PC-3 (cell line): ENCODE measurements around the gene WWC2. TPM values are rescaled to one million over a fixed set of nuclear protein-coding genes. Genes with fewer than 3 reads are reported as not detected.

ENCODE experiments used
- ATAC-seq: fragments of 200-7000 bp; cut with Tn5 transposase; 2 replicates; pipeline ENCODE4 v1.9.1; 2020; ENCODE audit warnings: mild to moderate bottlenecking, moderate library complexity
- BruUV-seq: library from RNA; stranded (reverse); fragments of 400-500 nt; replicated peaks from 2 replicates; lab custom pipeline; 2021; lab: Mats Ljungman, UMichigan
- CTCF ChIA-PET: fragments of 300-600 bp; sonication (Branson Sonifier 250); formaldehyde crosslinking; loops from one replicate; lab custom pipeline; 2022; ENCODE audit warnings: antibody characterized with exemption; lab: Charles Lee
- POLR2A ChIA-PET: fragments of 300-600 bp; sonication (Branson Sonifier 250); formaldehyde crosslinking; loops from one replicate; lab custom pipeline; 2022; ENCODE audit warnings: antibody characterized with exemption; ENCODE audit not compliant: unreplicated experiment; lab: Charles Lee
- DNase-seq: peaks from one replicate; pipeline ENCODE4 v3.0.0-alpha.2; 2015
- H2AFZ ChIP-seq: fragments of 300-600 bp; sonication (generic); 2 replicates; pipeline ENCODE4 v1.6.0; 2016; ENCODE audit warnings: antibody characterized with exemption, low read length
- H3F3A ChIP-seq: fragments of 300-600 bp; sonication (generic); one replicate; pipeline ENCODE4 v1.6.0; 2017; ENCODE audit warnings: antibody characterized with exemption, low read length, control low read depth, mild to moderate bottlenecking; ENCODE audit not compliant: unreplicated experiment
- H3K27ac ChIP-seq: fragments of 300-600 bp; sonication (generic); 2 replicates; pipeline ENCODE4 v1.5.1; 2016; ENCODE audit warnings: mild to moderate bottlenecking, low read length
- H3K27me3 ChIP-seq: fragments of 300-600 bp; sonication (generic); 2 replicates; pipeline ENCODE4 v1.6.1; 2016; ENCODE audit warnings: low read length, mixed read lengths
- H3K36me3 ChIP-seq: fragments of 300-600 bp; sonication (generic); 2 replicates; pipeline ENCODE4 v1.6.1; 2016; ENCODE audit warnings: low read depth, mixed run types, low read length, mixed read lengths
- H3K4me1 ChIP-seq: fragments of 300-600 bp; sonication (generic); 2 replicates; pipeline ENCODE4 v1.5.1; 2016; ENCODE audit warnings: low read length; ENCODE audit not compliant: insufficient read depth
- H3K4me2 ChIP-seq: fragments of 300-600 bp; sonication (generic); 2 replicates; pipeline ENCODE4 v1.6.0; 2016; ENCODE audit warnings: low read length
- H3K4me3 ChIP-seq: fragments of 300-600 bp; sonication (generic); 2 replicates; pipeline ENCODE4 v1.5.1; 2016; ENCODE audit warnings: mild to moderate bottlenecking, low read length, mixed read lengths
- H3K79me2 ChIP-seq: fragments of 300-600 bp; sonication (generic); 2 replicates; pipeline ENCODE4 v1.6.1; 2017; ENCODE audit warnings: low read length, mixed read lengths
- H3K9ac ChIP-seq: fragments of 300-600 bp; sonication (generic); 2 replicates; pipeline ENCODE4 v1.6.0; 2016; ENCODE audit warnings: mild to moderate bottlenecking, low read length
- H3K9me2 ChIP-seq: fragments of 300-600 bp; sonication (generic); replicated peaks from 2 replicates; pipeline ENCODE4 v1.6.1; 2016; ENCODE audit warnings: mixed run types, low read length, mixed read lengths
- H3K9me3 ChIP-seq: fragments of 300-600 bp; sonication (generic); 2 replicates; pipeline ENCODE4 v1.6.1; 2016; ENCODE audit warnings: low read length, mixed read lengths
- H4K20me1 ChIP-seq: fragments of 300-600 bp; sonication (generic); 2 replicates; pipeline ENCODE4 v1.6.1; 2016; ENCODE audit warnings: low read length, mixed read lengths
- EZH2 ChIP-seq: fragments of 300-600 bp; sonication (generic); IDR thresholded peaks from one replicate; pipeline ENCODE4 v1.6.1; 2017; ENCODE audit warnings: antibody characterized with exemption, mild to moderate bottlenecking, low read length; ENCODE audit not compliant: unreplicated experiment
- EZH2phosphoT487 ChIP-seq: fragments of 300-600 bp; sonication (generic); IDR thresholded peaks from 2 replicates; pipeline ENCODE4 v1.6.1; 2018; ENCODE audit warnings: mild to moderate bottlenecking, antibody characterized with exemption, low read length, borderline replicate concordance
- intact Hi-C: fragments of 100-400 bp; cut with micrococcal nuclease; formaldehyde crosslinking; loops from 2 replicates; pipeline ENCODE4 v1.9.0; 2023
- total RNA-seq: library from RNA; depleted of rRNA; stranded (reverse); fragments of >200 nt; gene quantifications from 2 replicates; pipeline ENCODE4 v1.2.3, GENCODE V29; 2014
- TF ChIP-seq, protein P1 (sequence below): fragments of 300-600 bp; sonication (generic); conservative IDR thresholded peaks from 2 replicates; pipeline ENCODE4 v1.5.1; 2017; ENCODE audit warnings: antibody characterized with exemption, low read depth, mild to moderate bottlenecking, low read length

The WWC2 gene
- total RNA-seq, 1 experiment from 2014 or later: 15.8 TPM

DNA sequence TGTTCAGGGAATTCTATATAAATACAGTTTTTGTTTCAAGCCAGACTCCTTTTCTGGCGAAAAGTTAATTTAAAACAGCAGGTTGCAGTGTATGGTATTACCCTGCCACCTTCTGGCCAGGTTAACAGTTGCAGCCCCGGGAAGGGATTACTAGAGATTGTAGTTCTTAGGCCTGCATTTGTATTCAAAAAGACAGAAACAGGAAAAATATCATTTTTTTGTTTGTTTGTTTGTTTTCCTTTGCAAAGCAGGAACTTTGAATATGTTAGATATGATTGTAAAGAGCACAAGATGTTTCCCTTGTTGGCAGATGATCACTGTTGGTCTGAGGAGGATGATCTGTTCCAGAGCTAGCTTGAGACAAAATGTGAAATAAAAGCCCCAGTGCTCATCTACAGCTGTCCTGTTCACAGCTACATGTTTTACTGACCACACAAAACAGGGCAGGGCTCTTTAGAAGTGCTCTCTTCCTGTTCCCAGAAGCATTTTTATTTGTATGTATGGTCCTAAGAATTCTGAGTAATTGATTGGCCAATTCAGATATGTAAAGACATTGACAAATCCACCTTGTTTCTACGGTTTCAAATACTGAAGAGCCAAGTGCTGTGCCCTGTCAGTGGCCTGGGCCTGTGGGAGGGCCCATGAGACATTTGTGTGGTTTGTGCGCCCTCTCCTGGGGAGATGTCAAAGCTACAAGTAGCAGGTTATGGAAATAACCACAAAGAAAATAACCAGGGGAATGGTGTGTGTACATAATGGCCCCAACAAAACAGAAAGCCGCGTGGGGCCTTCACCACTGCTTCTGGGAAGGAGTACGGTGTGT is 163.1 kb downstream of the WWC2 start:
- no peaks in the 10 kb centered on the region for H3K9me3 ChIP-seq
- DNase-seq (peak; percentile 67), ATAC-seq (peak; percentile 73)
- H3K36me3 ChIP-seq: peaks cover 9% of the 10 kb centered on the region; the same call in 1 of the 2 replicates
- H4K20me1 ChIP-seq: no peaks in the 10 kb centered on the region
- H3K4me3 ChIP-seq: no peak overlapping the region
- TF ChIP-seq, protein P1, sequence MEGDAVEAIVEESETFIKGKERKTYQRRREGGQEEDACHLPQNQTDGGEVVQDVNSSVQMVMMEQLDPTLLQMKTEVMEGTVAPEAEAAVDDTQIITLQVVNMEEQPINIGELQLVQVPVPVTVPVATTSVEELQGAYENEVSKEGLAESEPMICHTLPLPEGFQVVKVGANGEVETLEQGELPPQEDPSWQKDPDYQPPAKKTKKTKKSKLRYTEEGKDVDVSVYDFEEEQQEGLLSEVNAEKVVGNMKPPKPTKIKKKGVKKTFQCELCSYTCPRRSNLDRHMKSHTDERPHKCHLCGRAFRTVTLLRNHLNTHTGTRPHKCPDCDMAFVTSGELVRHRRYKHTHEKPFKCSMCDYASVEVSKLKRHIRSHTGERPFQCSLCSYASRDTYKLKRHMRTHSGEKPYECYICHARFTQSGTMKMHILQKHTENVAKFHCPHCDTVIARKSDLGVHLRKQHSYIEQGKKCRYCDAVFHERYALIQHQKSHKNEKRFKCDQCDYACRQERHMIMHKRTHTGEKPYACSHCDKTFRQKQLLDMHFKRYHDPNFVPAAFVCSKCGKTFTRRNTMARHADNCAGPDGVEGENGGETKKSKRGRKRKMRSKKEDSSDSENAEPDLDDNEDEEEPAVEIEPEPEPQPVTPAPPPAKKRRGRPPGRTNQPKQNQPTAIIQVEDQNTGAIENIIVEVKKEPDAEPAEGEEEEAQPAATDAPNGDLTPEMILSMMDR: peak; percentile 74
- no peak for TF ChIP-seq EZH2phosphoT487
- H3K27ac ChIP-seq: peak overlapping the region; percentile 17; the same call in 1 of the 2 replicates
- H2AFZ ChIP-seq: no peak overlapping the region
- no peaks in the 10 kb centered on the region for H3F3A ChIP-seq
- no peak overlapping the region for H3K4me2 ChIP-seq
- no peak overlapping the region for H3K9ac ChIP-seq
- H3K9me2 ChIP-seq: no peaks in the 10 kb centered on the region
- CTCF ChIA-PET: interaction anchor here (0.5 to 1.3 kb wide), 3 partner anchors 145 to 332 kb away, joined by 3 to 8 read pairs (median 4); no protein-coding TSS in a partner anchor
- H3K79me2 ChIP-seq: no peaks in the 10 kb centered on the region
- intact Hi-C loops: loop anchor here (1.0 to 2.0 kb wide), 4 partner anchors 73 to 324 kb away; no protein-coding TSS in a partner anchor
- POLR2A ChIA-PET: no interaction called here
- no peaks in the 10 kb centered on the region for H3K27me3 ChIP-seq
- BruUV-seq: no TSS peak
- peaks cover 20% of the 10 kb centered on the region for H3K4me1 ChIP-seq

DNA sequence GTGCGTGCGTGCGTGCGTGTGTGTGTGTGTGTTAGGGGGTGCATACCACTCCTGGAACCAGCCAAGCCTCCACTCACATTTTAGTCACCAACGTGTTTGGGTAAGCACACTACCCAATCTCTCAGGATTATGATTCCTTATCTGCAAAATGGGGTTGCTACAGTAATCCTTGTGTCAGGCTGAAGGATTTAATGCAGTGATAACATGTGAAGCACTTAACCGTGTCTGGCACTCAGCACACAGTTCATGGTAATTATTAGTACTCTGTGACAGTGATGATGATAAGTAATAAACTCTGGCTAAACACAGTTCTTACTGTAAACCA is 163.7 kb downstream of the WWC2 start:
- Histone ChIP-seq H3K27ac (no peak overlapping the region), H3K9me3 (no peaks in the 10 kb centered on the region), H3K36me3 (peaks cover 9% of the 10 kb centered on the region; the same call in 1 of the 2 replicates), H3F3A (no peaks in the 10 kb centered on the region), H3K27me3 (no peaks in the 10 kb centered on the region), H2AFZ (no peak overlapping the region), H4K20me1 (no peaks in the 10 kb centered on the region), H3K79me2 (no peaks in the 10 kb centered on the region), H3K4me2 (no peak overlapping the region), H3K4me3 (no peak overlapping the region), H3K9me2 (no peaks in the 10 kb centered on the region), H3K4me1 (peaks cover 20% of the 10 kb centered on the region), H3K9ac (no peak overlapping the region)
- no peak for TF ChIP-seq EZH2phosphoT487
- TF ChIP-seq EZH2: no peak
- TF ChIP-seq, protein P1: no peak
- DNase-seq: no peak
- BruUV-seq: no TSS peak
- intact Hi-C loops: loop anchor here (1.0 to 2.0 kb wide), 4 partner anchors 72 to 324 kb away; no protein-coding TSS in a partner anchor
- POLR2A ChIA-PET: no interaction called here
- ATAC-seq: no peak
- CTCF ChIA-PET: interaction anchor here (0.5 kb wide), 1 partner anchor 332 kb away, joined by 8 read pairs; no protein-coding TSS in a partner anchor
